ENCODE results near the gene MAP2K6.

The MAP2K6 gene

GRCh38 chr17:69414408-69415274, at the start of gene MAP2K6:
MAP2K6 (plus strand) TSS chr17:69414697; CDS start chr17:69414985, 288 bp downstream.
- H3K4me3 ChIP-seq (ENCODE audit: low read length), result peak within 1 kb of the TSS; percentile 82
- peak within 1 kb of the TSS; percentile 80 for H3K9ac ChIP-seq (ENCODE audit: low read length)
- no peaks in the 10 kb centered on the region for H3K36me3 ChIP-seq (ENCODE audit: control insufficient read depth, insufficient read depth, low read length, severe bottlenecking)
- H3K4me1 ChIP-seq (ENCODE audit: control insufficient read depth, insufficient read depth, low read length), result peaks cover 10% of the 10 kb centered on the region
- H3K9me3 ChIP-seq (ENCODE audit: control insufficient read depth, low read length), result peaks cover 2% of the 10 kb centered on the region
- H3K27me3 ChIP-seq (replicated peaks; ENCODE audit: control insufficient read depth, insufficient read depth, low read length), result no peaks in the 10 kb centered on the region
- DNase-seq (ENCODE audit: low read depth), result peak; percentile 85

- H3K9ac ChIP-seq (ENCODE audit: low read length), result no peak overlapping the region
- no peaks in the 10 kb centered on the region for H3K4me1 ChIP-seq (ENCODE audit: control insufficient read depth, insufficient read depth, low read length)
- DNase-seq (ENCODE audit: low read depth), result no peak
- no peaks in the 10 kb centered on the region for H3K9me3 ChIP-seq (ENCODE audit: control insufficient read depth, low read length)
- H3K27me3 ChIP-seq (replicated peaks; ENCODE audit: control insufficient read depth, insufficient read depth, low read length), result no peaks in the 10 kb centered on the region
- no peak overlapping the region for H3K4me3 ChIP-seq (ENCODE audit: low read length)
- H3K36me3 ChIP-seq (ENCODE audit: control insufficient read depth, insufficient read depth, low read length, severe bottlenecking), result no peaks in the 10 kb centered on the region
Observed at GRCh38 chr17:69367298-69367697, 47.2 kb upstream of the MAP2K6 start.

DNA sequence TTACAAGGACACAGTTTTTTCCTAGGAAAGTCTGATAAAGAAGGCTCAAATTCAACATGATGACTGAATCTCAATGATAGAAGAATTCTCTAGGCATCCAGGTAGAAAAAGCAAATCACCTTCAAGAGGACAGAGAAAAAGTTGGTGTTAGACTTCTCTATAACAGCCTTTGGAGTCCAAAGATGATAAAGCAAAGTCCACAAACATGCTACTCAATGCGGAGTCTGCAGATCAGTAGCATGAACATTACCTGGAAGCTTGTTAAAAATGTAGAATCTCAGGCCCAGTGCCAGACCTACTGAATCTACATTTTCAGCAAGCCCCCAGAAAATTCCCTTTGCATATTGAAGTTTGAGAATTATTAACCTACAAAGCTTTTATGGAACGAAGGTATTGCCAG, 41.4 kb upstream of the MAP2K6 start:
- H3K36me3 ChIP-seq (ENCODE audit: control insufficient read depth, insufficient read depth, low read length, severe bottlenecking), result no peaks in the 10 kb centered on the region
- H3K9me3 ChIP-seq (ENCODE audit: control insufficient read depth, low read length), result no peaks in the 10 kb centered on the region
- H3K27me3 ChIP-seq (replicated peaks; ENCODE audit: control insufficient read depth, insufficient read depth, low read length), result no peaks in the 10 kb centered on the region
- H3K9ac ChIP-seq (ENCODE audit: low read length), result no peak overlapping the region
- H3K4me3 ChIP-seq (ENCODE audit: low read length), result no peak overlapping the region
- no peaks in the 10 kb centered on the region for H3K4me1 ChIP-seq (ENCODE audit: control insufficient read depth, insufficient read depth, low read length)
- DNase-seq (ENCODE audit: low read depth), result no peak

- Histone ChIP-seq H3K9me3 (ENCODE audit: control insufficient read depth, low read length) (no peaks in the 10 kb centered on the region), H3K4me1 (ENCODE audit: control insufficient read depth, insufficient read depth, low read length) (no peaks in the 10 kb centered on the region), H3K27me3 (replicated peaks; ENCODE audit: control insufficient read depth, insufficient read depth, low read length) (no peaks in the 10 kb centered on the region), H3K36me3 (ENCODE audit: control insufficient read depth, insufficient read depth, low read length, severe bottlenecking) (no peaks in the 10 kb centered on the region), H3K4me3 (ENCODE audit: low read length) (no peak overlapping the region), H3K9ac (ENCODE audit: low read length) (no peak overlapping the region)
- DNase-seq (ENCODE audit: low read depth), result no peak
Observed at GRCh38 chr17:69375229-69375628, 39.3 kb upstream of the MAP2K6 start.

- Histone ChIP-seq H3K9me3 (ENCODE audit: control insufficient read depth, low read length) (no peaks in the 10 kb centered on the region), H3K4me3 (ENCODE audit: low read length) (no peak overlapping the region), H3K36me3 (ENCODE audit: control insufficient read depth, insufficient read depth, low read length, severe bottlenecking) (no peaks in the 10 kb centered on the region), H3K27me3 (replicated peaks; ENCODE audit: control insufficient read depth, insufficient read depth, low read length) (peaks cover 13% of the 10 kb centered on the region), H3K9ac (ENCODE audit: low read length) (no peak overlapping the region), H3K4me1 (ENCODE audit: control insufficient read depth, insufficient read depth, low read length) (no peaks in the 10 kb centered on the region)
- peak; percentile 43 for DNase-seq (ENCODE audit: low read depth)
Observed at GRCh38 chr17:69388822-69389442, 25.6 kb upstream of the MAP2K6 start.

DNA sequence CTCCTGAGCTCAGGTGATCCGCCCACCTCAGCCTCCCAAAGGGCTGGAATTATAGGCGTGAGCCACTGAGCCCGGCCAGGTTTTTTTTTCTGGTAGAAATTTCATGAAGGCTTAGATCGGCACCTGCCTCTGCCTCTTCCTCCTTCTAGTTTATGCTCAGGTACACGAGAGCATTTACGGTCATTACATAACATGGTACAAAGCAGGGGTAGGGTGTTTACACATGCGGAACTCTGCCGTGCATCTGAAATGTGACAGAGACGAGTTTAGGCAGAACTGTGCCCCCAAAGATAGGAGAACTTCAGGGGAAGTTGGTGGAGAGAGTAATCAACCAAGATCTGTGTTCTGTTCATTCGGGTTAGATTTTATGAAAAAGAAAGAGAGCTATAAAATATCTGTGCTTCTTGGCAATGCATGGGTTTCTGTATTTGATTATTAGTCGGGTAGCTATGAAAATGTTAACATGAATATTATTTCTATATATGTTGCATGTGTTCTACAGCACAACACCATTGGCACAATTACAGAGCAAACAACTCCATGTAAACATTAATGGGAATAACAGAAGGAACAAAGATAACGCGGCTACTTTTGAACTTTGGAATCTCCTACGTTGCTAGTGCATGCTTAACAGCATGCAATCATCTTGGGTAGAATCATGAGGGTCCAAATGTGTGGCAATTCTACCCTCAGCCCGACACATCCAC, 23.5 kb upstream of the MAP2K6 start:
- Histone ChIP-seq H3K4me1 (ENCODE audit: control insufficient read depth, insufficient read depth, low read length) (no peaks in the 10 kb centered on the region), H3K9ac (ENCODE audit: low read length) (no peak overlapping the region), H3K36me3 (ENCODE audit: control insufficient read depth, insufficient read depth, low read length, severe bottlenecking) (no peaks in the 10 kb centered on the region), H3K4me3 (ENCODE audit: low read length) (no peak overlapping the region), H3K9me3 (ENCODE audit: control insufficient read depth, low read length) (no peaks in the 10 kb centered on the region), H3K27me3 (replicated peaks; ENCODE audit: control insufficient read depth, insufficient read depth, low read length) (peaks cover 13% of the 10 kb centered on the region)
- no peak for DNase-seq (ENCODE audit: low read depth)

- Histone ChIP-seq H3K9me3 (ENCODE audit: control insufficient read depth, low read length) (peaks cover 12% of the 10 kb centered on the region), H3K4me3 (ENCODE audit: low read length) (no peak overlapping the region), H3K4me1 (ENCODE audit: control insufficient read depth, insufficient read depth, low read length) (no peaks in the 10 kb centered on the region), H3K27me3 (replicated peaks; ENCODE audit: control insufficient read depth, insufficient read depth, low read length) (no peaks in the 10 kb centered on the region), H3K9ac (ENCODE audit: low read length) (no peak overlapping the region), H3K36me3 (ENCODE audit: control insufficient read depth, insufficient read depth, low read length, severe bottlenecking) (no peaks in the 10 kb centered on the region)
- DNase-seq (ENCODE audit: low read depth), result no peak
Observed at GRCh38 chr17:69401251-69401650, 13.2 kb upstream of the MAP2K6 start.

DNA sequence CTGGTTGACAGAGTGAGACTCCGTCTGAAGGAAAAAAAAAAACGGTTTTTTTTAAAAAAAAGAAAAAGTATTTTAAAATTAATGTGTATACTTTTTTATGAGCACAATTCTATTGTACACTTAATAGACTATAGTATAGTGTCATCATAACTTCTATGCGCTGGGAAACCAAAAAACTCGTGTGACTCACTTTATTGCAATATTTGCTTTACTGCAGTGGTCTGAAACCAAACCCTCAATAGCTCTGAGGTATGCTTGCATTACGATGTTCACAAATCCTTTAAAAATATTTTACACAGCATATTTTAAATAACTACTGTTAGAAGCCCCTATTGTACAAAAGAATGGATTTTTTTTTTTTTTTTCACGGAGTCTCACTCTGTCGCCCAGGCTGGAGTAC, 12.4 kb upstream of the MAP2K6 start:
- Histone ChIP-seq H3K9ac (ENCODE audit: low read length) (no peak overlapping the region), H3K9me3 (ENCODE audit: control insufficient read depth, low read length) (peaks cover 12% of the 10 kb centered on the region), H3K4me1 (ENCODE audit: control insufficient read depth, insufficient read depth, low read length) (peaks cover 6% of the 10 kb centered on the region), H3K27me3 (replicated peaks; ENCODE audit: control insufficient read depth, insufficient read depth, low read length) (no peaks in the 10 kb centered on the region), H3K4me3 (ENCODE audit: low read length) (no peak overlapping the region), H3K36me3 (ENCODE audit: control insufficient read depth, insufficient read depth, low read length, severe bottlenecking) (no peaks in the 10 kb centered on the region)
- DNase-seq (ENCODE audit: low read depth), result no peak

DNA sequence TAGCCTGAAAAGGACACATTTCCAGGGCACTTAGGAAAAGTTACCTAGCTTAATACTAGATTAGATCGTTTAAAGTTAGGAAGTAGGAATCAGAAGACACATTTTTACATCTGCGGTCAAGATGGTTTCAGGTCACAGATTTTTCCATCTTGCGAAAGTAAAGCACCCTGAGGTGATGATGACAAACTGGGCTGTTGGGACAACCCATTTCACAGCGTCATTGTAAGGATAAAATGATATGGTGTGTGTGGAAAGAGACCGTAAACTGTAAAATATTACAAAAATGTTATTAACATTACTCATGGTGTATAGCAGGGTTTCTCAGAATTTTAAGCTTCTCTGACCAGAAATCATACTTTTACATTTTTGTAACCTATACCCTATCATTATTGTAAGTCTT, 10.1 kb upstream of the MAP2K6 start:
- H3K9ac ChIP-seq (ENCODE audit: low read length), result no peak overlapping the region
- no peak overlapping the region for H3K4me3 ChIP-seq (ENCODE audit: low read length)
- H3K36me3 ChIP-seq (ENCODE audit: control insufficient read depth, insufficient read depth, low read length, severe bottlenecking), result no peaks in the 10 kb centered on the region
- H3K27me3 ChIP-seq (replicated peaks; ENCODE audit: control insufficient read depth, insufficient read depth, low read length), result no peaks in the 10 kb centered on the region
- H3K4me1 ChIP-seq (ENCODE audit: control insufficient read depth, insufficient read depth, low read length), result peaks cover 9% of the 10 kb centered on the region
- peaks cover 12% of the 10 kb centered on the region for H3K9me3 ChIP-seq (ENCODE audit: control insufficient read depth, low read length)
- no peak for DNase-seq (ENCODE audit: low read depth)

DNA sequence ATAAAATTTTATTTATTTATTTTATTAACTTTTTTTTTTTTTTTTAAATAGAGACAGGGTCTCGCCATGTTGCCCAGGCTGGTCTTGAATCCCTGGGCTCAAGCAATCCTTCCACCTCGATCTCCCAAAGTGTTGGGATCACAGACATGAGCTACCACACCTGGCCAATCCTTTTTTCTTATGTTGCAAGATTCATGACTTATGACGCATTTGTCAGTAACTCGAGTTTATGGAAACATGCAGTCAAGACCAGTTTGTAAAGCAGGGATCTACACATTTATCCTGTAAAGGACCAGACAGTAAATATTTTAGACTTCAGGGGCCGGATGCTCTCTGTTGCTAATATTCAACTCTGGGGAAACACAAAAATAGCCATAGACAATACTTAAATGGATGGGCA, 9.4 kb upstream of the MAP2K6 start:
- no peak for DNase-seq (ENCODE audit: low read depth)
- H3K27me3 ChIP-seq (replicated peaks; ENCODE audit: control insufficient read depth, insufficient read depth, low read length), result no peaks in the 10 kb centered on the region

GRCh38 chr17:69406941-69407340, 7.6 kb upstream of the MAP2K6 start:
- no peak overlapping the region for H3K4me3 ChIP-seq (ENCODE audit: low read length)

More for the DNA sequence above, 9.4 kb upstream of the MAP2K6 start:
- no peaks in the 10 kb centered on the region for H3K36me3 ChIP-seq (ENCODE audit: control insufficient read depth, insufficient read depth, low read length, severe bottlenecking)
- no peak overlapping the region for H3K4me3 ChIP-seq (ENCODE audit: low read length)
- peaks cover 10% of the 10 kb centered on the region for H3K9me3 ChIP-seq (ENCODE audit: control insufficient read depth, low read length)
- H3K4me1 ChIP-seq (ENCODE audit: control insufficient read depth, insufficient read depth, low read length), result peaks cover 9% of the 10 kb centered on the region
- H3K9ac ChIP-seq (ENCODE audit: low read length), result no peak overlapping the region

More at GRCh38 chr17:69406941-69407340, 7.6 kb upstream of the MAP2K6 start:
- Histone ChIP-seq H3K27me3 (replicated peaks; ENCODE audit: control insufficient read depth, insufficient read depth, low read length) (no peaks in the 10 kb centered on the region), H3K36me3 (ENCODE audit: control insufficient read depth, insufficient read depth, low read length, severe bottlenecking) (no peaks in the 10 kb centered on the region), H3K4me1 (ENCODE audit: control insufficient read depth, insufficient read depth, low read length) (peaks cover 9% of the 10 kb centered on the region), H3K9ac (ENCODE audit: low read length) (no peak overlapping the region), H3K9me3 (ENCODE audit: control insufficient read depth, low read length) (peaks cover 2% of the 10 kb centered on the region)
- DNase-seq (ENCODE audit: low read depth), result peak; percentile 53
